ENCODE results near the gene PLAC1.

The PLAC1 gene

DNA sequence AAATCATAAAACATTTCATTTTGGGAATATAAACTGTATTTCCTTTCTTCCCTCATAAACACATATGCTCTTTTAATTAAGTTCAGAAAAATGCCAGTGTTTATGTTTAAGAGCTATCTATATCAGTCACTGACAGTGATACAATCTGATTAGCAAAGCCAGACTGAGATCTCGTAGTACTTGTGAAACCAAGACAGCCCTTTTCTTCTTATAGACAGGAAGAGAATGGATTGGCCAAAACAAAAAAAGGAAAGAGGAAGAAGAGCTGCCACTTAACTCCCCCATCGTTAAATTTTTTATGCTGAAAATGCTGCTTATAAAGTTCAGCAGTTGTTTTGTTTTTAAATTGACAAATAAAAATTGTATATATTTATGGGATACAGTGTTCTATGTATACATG lies 87.4 kb downstream of the PLAC1 start:
- no peak overlapping the region for H3K9ac ChIP-seq (ENCODE audit: low read length)
- H3K79me2 ChIP-seq (ENCODE audit: insufficient read depth, low read length) = no peaks in the 10 kb centered on the region
- H3K4me2 ChIP-seq (ENCODE audit: low read length) = no peak overlapping the region
- TF ChIP-seq, protein P1, sequence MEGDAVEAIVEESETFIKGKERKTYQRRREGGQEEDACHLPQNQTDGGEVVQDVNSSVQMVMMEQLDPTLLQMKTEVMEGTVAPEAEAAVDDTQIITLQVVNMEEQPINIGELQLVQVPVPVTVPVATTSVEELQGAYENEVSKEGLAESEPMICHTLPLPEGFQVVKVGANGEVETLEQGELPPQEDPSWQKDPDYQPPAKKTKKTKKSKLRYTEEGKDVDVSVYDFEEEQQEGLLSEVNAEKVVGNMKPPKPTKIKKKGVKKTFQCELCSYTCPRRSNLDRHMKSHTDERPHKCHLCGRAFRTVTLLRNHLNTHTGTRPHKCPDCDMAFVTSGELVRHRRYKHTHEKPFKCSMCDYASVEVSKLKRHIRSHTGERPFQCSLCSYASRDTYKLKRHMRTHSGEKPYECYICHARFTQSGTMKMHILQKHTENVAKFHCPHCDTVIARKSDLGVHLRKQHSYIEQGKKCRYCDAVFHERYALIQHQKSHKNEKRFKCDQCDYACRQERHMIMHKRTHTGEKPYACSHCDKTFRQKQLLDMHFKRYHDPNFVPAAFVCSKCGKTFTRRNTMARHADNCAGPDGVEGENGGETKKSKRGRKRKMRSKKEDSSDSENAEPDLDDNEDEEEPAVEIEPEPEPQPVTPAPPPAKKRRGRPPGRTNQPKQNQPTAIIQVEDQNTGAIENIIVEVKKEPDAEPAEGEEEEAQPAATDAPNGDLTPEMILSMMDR (IDR thresholded peaks at IDR 0.05; ENCODE audit: low read length) = no peak
- no peak for TF ChIP-seq EZH2 (IDR thresholded peaks at IDR 0.05; ENCODE audit: borderline replicate concordance, low read length)
- no peaks in the 10 kb centered on the region for H3F3A ChIP-seq (ENCODE audit: insufficient read depth, low read length)
- no peaks in the 10 kb centered on the region for H3K36me3 ChIP-seq (ENCODE audit: insufficient read depth, low read length)
- no peaks in the 10 kb centered on the region for H3K9me2 ChIP-seq (ENCODE audit: low read depth, low read length)
- no peaks in the 10 kb centered on the region for H3K9me3 ChIP-seq (ENCODE audit: low read length)
- H3K27me3 ChIP-seq (ENCODE audit: insufficient read depth, low read length) = no peaks in the 10 kb centered on the region
- H4K20me1 ChIP-seq (ENCODE audit: insufficient read depth, low read length) = no peaks in the 10 kb centered on the region
- no peaks in the 10 kb centered on the region for H3K4me1 ChIP-seq (ENCODE audit: insufficient read depth, low read length, severe bottlenecking)
- no peak overlapping the region for H3K4me3 ChIP-seq (ENCODE audit: low read depth, low read length, poor library complexity, severe bottlenecking)
- no peak overlapping the region for H3K27ac ChIP-seq (ENCODE audit: low read depth, low read length, poor library complexity, severe bottlenecking)
- no peak overlapping the region for H2AFZ ChIP-seq (ENCODE audit: low read length)

- no peaks in the 10 kb centered on the region for H3K4me1 ChIP-seq (ENCODE audit: insufficient read depth, low read length, severe bottlenecking)
- H3K9me3 ChIP-seq (ENCODE audit: low read length) = no peaks in the 10 kb centered on the region
- no peaks in the 10 kb centered on the region for H3K9me2 ChIP-seq (ENCODE audit: low read depth, low read length)
- H3K27ac ChIP-seq (ENCODE audit: low read depth, low read length, poor library complexity, severe bottlenecking) = no peak overlapping the region
- H4K20me1 ChIP-seq (ENCODE audit: insufficient read depth, low read length) = no peaks in the 10 kb centered on the region
- TF ChIP-seq, protein P1 (IDR thresholded peaks at IDR 0.05; ENCODE audit: low read length) = no peak
- no peak for TF ChIP-seq EZH2 (IDR thresholded peaks at IDR 0.05; ENCODE audit: borderline replicate concordance, low read length)
- H3K9ac ChIP-seq (ENCODE audit: low read length) = no peak overlapping the region
- H2AFZ ChIP-seq (ENCODE audit: low read length) = no peak overlapping the region
- H3K4me2 ChIP-seq (ENCODE audit: low read length) = no peak overlapping the region
- H3F3A ChIP-seq (ENCODE audit: insufficient read depth, low read length) = no peaks in the 10 kb centered on the region
- no peaks in the 10 kb centered on the region for H3K27me3 ChIP-seq (ENCODE audit: insufficient read depth, low read length)
- no peaks in the 10 kb centered on the region for H3K79me2 ChIP-seq (ENCODE audit: insufficient read depth, low read length)
- H3K36me3 ChIP-seq (ENCODE audit: insufficient read depth, low read length) = no peaks in the 10 kb centered on the region
- H3K4me3 ChIP-seq (ENCODE audit: low read depth, low read length, poor library complexity, severe bottlenecking) = no peak overlapping the region
These were observed 87.8 kb downstream of the PLAC1 start for GRCh38 chrX:134570509-134570846.

- Histone ChIP-seq H3K4me3 (ENCODE audit: low read depth, low read length, poor library complexity, severe bottlenecking) (no peak overlapping the region), H3K9ac (ENCODE audit: low read length) (no peak overlapping the region), H3F3A (ENCODE audit: insufficient read depth, low read length) (no peaks in the 10 kb centered on the region), H3K9me3 (ENCODE audit: low read length) (no peaks in the 10 kb centered on the region), H3K27me3 (ENCODE audit: insufficient read depth, low read length) (no peaks in the 10 kb centered on the region), H3K79me2 (ENCODE audit: insufficient read depth, low read length) (no peaks in the 10 kb centered on the region), H3K27ac (ENCODE audit: low read depth, low read length, poor library complexity, severe bottlenecking) (no peak overlapping the region), H3K36me3 (ENCODE audit: insufficient read depth, low read length) (no peaks in the 10 kb centered on the region), H4K20me1 (ENCODE audit: insufficient read depth, low read length) (no peaks in the 10 kb centered on the region), H3K4me2 (ENCODE audit: low read length) (no peak overlapping the region), H2AFZ (ENCODE audit: low read length) (no peak overlapping the region), H3K9me2 (ENCODE audit: low read depth, low read length) (no peaks in the 10 kb centered on the region), H3K4me1 (ENCODE audit: insufficient read depth, low read length, severe bottlenecking) (no peaks in the 10 kb centered on the region)
- TF ChIP-seq, protein P1 (IDR thresholded peaks at IDR 0.05; ENCODE audit: low read length) = no peak
- no peak for TF ChIP-seq EZH2 (IDR thresholded peaks at IDR 0.05; ENCODE audit: borderline replicate concordance, low read length)
These were observed 89.0 kb downstream of the PLAC1 start for GRCh38 chrX:134569306-134569705.
